Measurements from ENCODE around the gene PPOX. TPM values are rescaled to one million over a fixed set of nuclear protein-coding genes. Genes with fewer than 3 reads are reported as not detected.

Gene PPOX
- total and polyA plus RNA-seq, 2 donors: 13.9 to 25.9 TPM

- no peak overlapping the region for H3K27ac ChIP-seq (ENCODE audit: low read depth)
- DNase-seq (ENCODE audit: extremely low spot score): no peak
- H3K4me3 ChIP-seq (ENCODE audit: low read depth, low read length): no peak overlapping the region
- H3K4me1 ChIP-seq (ENCODE audit: insufficient read depth): no peaks in the 10 kb centered on the region
- 78% methylated on average over 8 of the region's 8 CpGs for WGBS
- H3K36me3 ChIP-seq (ENCODE audit: insufficient read depth): no peaks in the 10 kb centered on the region
Measured at GRCh38 chr1:161191971-161192370, 25.7 kb downstream of the PPOX start.

- 57% methylated on average over 15 of the region's 15 CpGs for WGBS
- H3K4me1 ChIP-seq (ENCODE audit: insufficient read depth): no peaks in the 10 kb centered on the region
- no peaks in the 10 kb centered on the region for H3K36me3 ChIP-seq (ENCODE audit: insufficient read depth)
Measured at GRCh38 chr1:161192476-161193465, 26.5 kb downstream of the PPOX start.

GRCh38 chr1:161193561-161194235 lies 27.5 kb downstream of the PPOX start:
- WGBS: 78% methylated on average over 21 of the region's 21 CpGs
- no peak overlapping the region for H3K4me3 ChIP-seq (ENCODE audit: low read depth, low read length)
- H3K36me3 ChIP-seq (ENCODE audit: insufficient read depth): no peaks in the 10 kb centered on the region
- DNase-seq (ENCODE audit: extremely low spot score): no peak
- H3K4me1 ChIP-seq (ENCODE audit: insufficient read depth): no peaks in the 10 kb centered on the region
- H3K27ac ChIP-seq (ENCODE audit: low read depth): no peak overlapping the region

More at GRCh38 chr1:161192476-161193465, 26.5 kb downstream of the PPOX start:
- no peak overlapping the region for H3K4me3 ChIP-seq (ENCODE audit: low read depth, low read length)
- no peak for DNase-seq (ENCODE audit: extremely low spot score)
- no peak overlapping the region for H3K27ac ChIP-seq (ENCODE audit: low read depth)

- WGBS: 83% methylated on average over 4 of the region's 4 CpGs
- H3K36me3 ChIP-seq (ENCODE audit: insufficient read depth): no peaks in the 10 kb centered on the region
- DNase-seq (ENCODE audit: extremely low spot score): no peak
- H3K27ac ChIP-seq (ENCODE audit: low read depth): no peak overlapping the region
- no peak overlapping the region for H3K4me3 ChIP-seq (ENCODE audit: low read depth, low read length)
- H3K4me1 ChIP-seq (ENCODE audit: insufficient read depth): no peaks in the 10 kb centered on the region
Measured at GRCh38 chr1:161195171-161195570, 28.9 kb downstream of the PPOX start.

- H3K27ac ChIP-seq (ENCODE audit: low read depth): no peak overlapping the region
Measured at GRCh38 chr1:161196111-161196510, 29.9 kb downstream of the PPOX start.

GRCh38 chr1:161196521-161197451 lies 30.6 kb downstream of the PPOX start:
- WGBS: 48% methylated on average over 27 of the region's 27 CpGs
- Histone ChIP-seq H3K27ac (ENCODE audit: low read depth) (peak overlapping the region; percentile 69), H3K4me3 (ENCODE audit: low read depth, low read length) (no peak overlapping the region), H3K36me3 (ENCODE audit: insufficient read depth) (no peaks in the 10 kb centered on the region), H3K4me1 (ENCODE audit: insufficient read depth) (no peaks in the 10 kb centered on the region)
- DNase-seq (ENCODE audit: extremely low spot score): no peak

More at GRCh38 chr1:161196111-161196510, 29.9 kb downstream of the PPOX start:
- no peaks in the 10 kb centered on the region for H3K4me1 ChIP-seq (ENCODE audit: insufficient read depth)
- no peaks in the 10 kb centered on the region for H3K36me3 ChIP-seq (ENCODE audit: insufficient read depth)
- H3K4me3 ChIP-seq (ENCODE audit: low read depth, low read length): no peak overlapping the region
- DNase-seq (ENCODE audit: extremely low spot score): no peak
- 93% methylated on average over 7 of the region's 7 CpGs for WGBS

GRCh38 chr1:161197560-161198193 lies 31.5 kb downstream of the PPOX start:
- no peaks in the 10 kb centered on the region for H3K36me3 ChIP-seq (ENCODE audit: insufficient read depth)
- peak overlapping the region; percentile 6 for H3K4me3 ChIP-seq (ENCODE audit: low read depth, low read length)
- H3K4me1 ChIP-seq (ENCODE audit: insufficient read depth): no peaks in the 10 kb centered on the region
- H3K27ac ChIP-seq (ENCODE audit: low read depth): peak overlapping the region; percentile 32
- DNase-seq (ENCODE audit: extremely low spot score): no peak
- WGBS: 44% methylated on average over 11 of the region's 11 CpGs

- WGBS: 16% methylated on average over 20 of the region's 20 CpGs
- H3K27ac ChIP-seq (ENCODE audit: low read depth): no peak overlapping the region
- peak overlapping the region; percentile 6 for H3K4me3 ChIP-seq (ENCODE audit: low read depth, low read length)
- H3K36me3 ChIP-seq (ENCODE audit: insufficient read depth): no peaks in the 10 kb centered on the region
- DNase-seq (ENCODE audit: extremely low spot score): no peak
- no peaks in the 10 kb centered on the region for H3K4me1 ChIP-seq (ENCODE audit: insufficient read depth)
Measured at GRCh38 chr1:161198194-161198896, 32.1 kb downstream of the PPOX start.

GRCh38 chr1:161198897-161199431 lies 32.7 kb downstream of the PPOX start, which contains the start of gene ADAMTS4:
TSS of gene ADAMTS4 (minus strand) at chr1:161199054. CDS start at chr1:161198627, 427 bp downstream.
- Histone ChIP-seq H3K4me1 (ENCODE audit: insufficient read depth) (peaks cover 2% of the 10 kb centered on the region), H3K27ac (ENCODE audit: low read depth) (peak within 1 kb of the TSS; percentile 55), H3K4me3 (ENCODE audit: low read depth, low read length) (peak within 1 kb of the TSS; percentile 6), H3K36me3 (ENCODE audit: insufficient read depth) (no peaks in the 10 kb centered on the region)
- WGBS: 16% methylated on average over 11 of the region's 11 CpGs
- peak; percentile 65 for DNase-seq (ENCODE audit: extremely low spot score)

- Histone ChIP-seq H3K27ac (ENCODE audit: low read depth) (peak overlapping the region; percentile 55), H3K4me1 (ENCODE audit: insufficient read depth) (peaks cover 2% of the 10 kb centered on the region), H3K4me3 (ENCODE audit: low read depth, low read length) (no peak overlapping the region), H3K36me3 (ENCODE audit: insufficient read depth) (no peaks in the 10 kb centered on the region)
- 44% methylated on average over 5 of the region's 5 CpGs for WGBS
- DNase-seq (ENCODE audit: extremely low spot score): no peak
Measured at GRCh38 chr1:161199506-161200139, 33.4 kb downstream of the PPOX start.

- H3K4me3 ChIP-seq (ENCODE audit: low read depth, low read length): no peak overlapping the region
- 66% methylated on average over 5 of the region's 5 CpGs for WGBS
- peaks cover 2% of the 10 kb centered on the region for H3K4me1 ChIP-seq (ENCODE audit: insufficient read depth)
- DNase-seq (ENCODE audit: extremely low spot score): no peak
- no peaks in the 10 kb centered on the region for H3K36me3 ChIP-seq (ENCODE audit: insufficient read depth)
- H3K27ac ChIP-seq (ENCODE audit: low read depth): peak overlapping the region; percentile 90
Measured at GRCh38 chr1:161200421-161200991, 34.3 kb downstream of the PPOX start.

Measured in urinary bladder (tissue), 4 donors.